Superior temporal gyrus (tissue), 1 donor: ENCODE data around the gene TRDMT1.

Experiments
- DNase-seq: peaks from one replicate; pipeline ENCODE4 v3.0.0-alpha.2; 2016; ENCODE audit errors: extremely low spot score

TRDMT1 gene, protein sequence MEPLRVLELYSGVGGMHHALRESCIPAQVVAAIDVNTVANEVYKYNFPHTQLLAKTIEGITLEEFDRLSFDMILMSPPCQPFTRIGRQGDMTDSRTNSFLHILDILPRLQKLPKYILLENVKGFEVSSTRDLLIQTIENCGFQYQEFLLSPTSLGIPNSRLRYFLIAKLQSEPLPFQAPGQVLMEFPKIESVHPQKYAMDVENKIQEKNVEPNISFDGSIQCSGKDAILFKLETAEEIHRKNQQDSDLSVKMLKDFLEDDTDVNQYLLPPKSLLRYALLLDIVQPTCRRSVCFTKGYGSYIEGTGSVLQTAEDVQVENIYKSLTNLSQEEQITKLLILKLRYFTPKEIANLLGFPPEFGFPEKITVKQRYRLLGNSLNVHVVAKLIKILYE

DNA sequence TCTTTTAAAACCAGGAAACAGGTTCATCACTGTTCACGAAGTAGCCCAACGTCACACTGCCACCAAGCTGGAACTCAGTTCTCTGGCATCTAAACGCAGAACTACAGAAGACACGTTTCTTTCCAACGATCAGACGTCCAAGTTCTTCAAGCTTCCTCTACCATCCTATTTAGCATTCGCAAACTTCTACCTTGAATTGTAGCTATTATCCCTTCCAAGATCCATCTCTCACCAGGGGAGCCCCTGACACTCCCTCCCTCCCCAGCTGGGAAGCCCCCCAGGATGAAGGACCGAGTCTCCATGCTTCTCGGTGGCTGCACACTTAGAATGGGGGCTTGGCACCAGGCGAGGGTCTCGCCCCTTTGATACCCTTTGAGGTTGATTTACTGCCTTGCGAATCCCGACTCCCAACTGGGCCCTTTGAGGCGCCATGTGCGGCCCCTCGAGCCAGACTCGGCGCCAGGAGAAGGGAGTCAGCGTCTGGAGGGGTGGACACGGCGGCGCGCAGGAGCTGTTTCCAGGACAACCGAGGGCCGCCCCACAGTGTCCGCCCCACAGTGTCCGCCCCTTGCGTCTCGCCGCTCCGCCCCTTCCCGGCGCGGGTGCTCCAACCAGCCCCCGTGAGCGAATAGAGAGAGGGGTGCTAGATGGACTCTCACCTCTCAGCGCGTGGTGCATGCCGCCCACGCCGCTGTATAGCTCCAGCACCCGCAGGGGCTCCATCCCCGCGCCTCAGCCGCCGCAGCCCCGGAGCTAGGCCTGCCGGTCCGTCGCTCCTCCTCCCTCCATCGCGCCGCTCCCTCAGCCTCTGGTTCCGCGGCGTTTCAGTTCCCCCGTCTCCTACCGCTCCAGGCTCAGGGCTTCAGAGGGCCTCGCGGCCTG, at the start of gene TRDMT1:
Gene TRDMT1, minus strand, starts transcription at position 761 of the 882 bp plus-strand sequence. Its CDS starts 38 bp downstream, at position 723.
- peak; percentile 85 for DNase-seq

DNA sequence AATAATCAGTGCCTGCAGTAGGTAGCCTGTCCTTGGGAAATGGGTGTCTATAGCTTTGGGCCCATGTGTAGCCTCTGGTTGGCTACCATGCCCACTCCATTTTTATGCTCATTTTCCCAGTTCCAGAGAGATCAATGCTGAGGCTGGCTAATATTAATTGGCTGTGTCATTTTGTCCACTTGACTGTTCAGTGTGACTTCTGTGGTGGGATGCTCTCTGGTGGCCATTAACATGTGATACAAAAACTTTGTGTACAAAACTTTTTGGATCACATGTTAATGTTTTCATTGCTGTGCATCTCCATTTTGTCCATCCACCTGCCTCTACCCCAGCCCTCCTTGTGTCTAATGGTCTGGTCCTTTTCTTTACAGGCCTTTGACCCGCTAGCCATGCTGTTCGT, 49.3 kb upstream of the TRDMT1 start:
- DNase-seq, result no peak

DNA sequence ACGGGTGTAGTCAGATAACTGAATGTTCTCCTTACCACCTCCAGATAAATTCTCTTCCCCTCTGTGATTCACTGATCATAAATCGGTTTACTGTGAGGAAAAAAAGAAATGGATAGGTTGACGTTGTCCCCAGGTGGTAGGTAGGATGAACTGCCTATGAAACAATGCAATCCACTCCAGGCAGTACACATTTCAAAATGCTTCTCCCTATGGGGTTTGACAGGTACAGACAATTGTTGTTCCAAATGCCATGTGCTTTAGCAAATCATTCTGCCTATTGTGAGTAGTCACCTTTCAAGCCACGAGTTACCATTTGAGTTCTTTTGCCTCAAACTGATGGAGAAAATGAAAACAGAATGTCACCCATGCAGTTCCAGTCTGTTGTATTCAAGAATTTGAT, 48.3 kb upstream of the TRDMT1 start:
- no peak for DNase-seq

DNA sequence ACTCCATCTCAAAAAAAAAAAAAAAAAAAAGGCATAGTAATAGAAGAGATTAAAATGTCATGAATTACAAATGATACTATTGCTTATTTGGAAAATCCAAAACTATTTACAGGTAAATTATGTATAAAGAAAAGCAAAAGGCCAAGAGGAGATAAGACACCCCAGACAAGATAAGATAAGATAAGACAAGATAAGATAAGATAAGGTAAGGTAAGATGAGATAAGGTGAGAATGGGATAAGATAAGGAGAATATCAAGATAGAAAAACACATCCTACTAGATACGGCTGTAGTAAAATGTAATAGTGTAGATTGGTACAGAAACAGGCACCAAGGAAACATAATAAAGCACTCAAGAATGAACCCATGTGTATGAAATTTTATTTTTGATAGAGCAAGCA, 47.5 kb upstream of the TRDMT1 start:
- DNase-seq, result no peak

DNA sequence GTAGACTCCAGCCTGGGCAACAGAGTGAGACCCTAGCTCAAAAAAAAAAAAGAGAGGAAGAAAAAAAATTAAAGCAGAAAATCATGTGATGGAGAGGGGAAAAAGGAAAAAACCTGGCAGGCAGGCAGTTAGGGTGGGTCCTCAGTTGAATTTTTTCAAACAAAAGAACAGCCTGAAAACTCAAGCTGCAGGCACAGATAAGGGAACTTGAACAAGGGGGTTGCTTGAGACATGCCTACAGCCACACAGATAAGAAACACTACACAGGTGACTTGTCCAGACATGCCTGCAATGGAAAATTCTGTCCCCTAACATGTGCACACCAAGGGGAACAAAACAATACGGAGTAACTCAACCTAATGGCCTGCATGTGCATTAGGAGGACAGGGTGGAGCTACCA, 45.7 kb upstream of the TRDMT1 start:
- DNase-seq, result no peak

DNA sequence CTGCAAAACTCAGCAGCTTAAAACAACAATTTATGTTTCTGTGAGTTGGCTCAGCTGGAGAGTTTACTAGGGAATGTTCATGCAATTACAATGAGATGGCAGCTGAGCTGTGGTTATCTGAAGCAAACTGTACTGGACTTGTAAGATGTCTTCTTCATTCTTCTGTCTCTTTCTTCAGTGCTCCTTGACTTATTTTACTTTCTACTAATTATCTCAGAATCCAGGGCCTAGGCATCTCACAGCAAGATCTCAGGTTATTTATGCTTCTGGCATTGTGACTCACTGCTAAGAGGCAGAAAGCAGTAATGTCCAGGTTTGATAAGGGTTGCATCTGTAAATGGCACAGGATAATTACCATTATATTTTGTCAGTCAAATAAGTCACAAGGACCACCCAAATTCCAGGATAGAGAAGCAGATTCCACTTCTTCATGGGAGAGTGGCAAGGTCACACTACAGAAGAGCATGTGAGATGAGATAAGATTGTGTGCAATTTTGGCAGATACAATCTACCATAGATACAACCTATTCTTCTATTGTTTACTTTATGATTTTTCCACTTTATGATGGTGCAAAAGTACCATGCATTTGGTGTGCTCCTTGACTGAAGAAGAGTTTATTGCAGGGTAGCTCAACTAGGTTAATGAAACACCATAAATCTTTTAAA, 43.4 kb upstream of the TRDMT1 start:
- no peak for DNase-seq

DNA sequence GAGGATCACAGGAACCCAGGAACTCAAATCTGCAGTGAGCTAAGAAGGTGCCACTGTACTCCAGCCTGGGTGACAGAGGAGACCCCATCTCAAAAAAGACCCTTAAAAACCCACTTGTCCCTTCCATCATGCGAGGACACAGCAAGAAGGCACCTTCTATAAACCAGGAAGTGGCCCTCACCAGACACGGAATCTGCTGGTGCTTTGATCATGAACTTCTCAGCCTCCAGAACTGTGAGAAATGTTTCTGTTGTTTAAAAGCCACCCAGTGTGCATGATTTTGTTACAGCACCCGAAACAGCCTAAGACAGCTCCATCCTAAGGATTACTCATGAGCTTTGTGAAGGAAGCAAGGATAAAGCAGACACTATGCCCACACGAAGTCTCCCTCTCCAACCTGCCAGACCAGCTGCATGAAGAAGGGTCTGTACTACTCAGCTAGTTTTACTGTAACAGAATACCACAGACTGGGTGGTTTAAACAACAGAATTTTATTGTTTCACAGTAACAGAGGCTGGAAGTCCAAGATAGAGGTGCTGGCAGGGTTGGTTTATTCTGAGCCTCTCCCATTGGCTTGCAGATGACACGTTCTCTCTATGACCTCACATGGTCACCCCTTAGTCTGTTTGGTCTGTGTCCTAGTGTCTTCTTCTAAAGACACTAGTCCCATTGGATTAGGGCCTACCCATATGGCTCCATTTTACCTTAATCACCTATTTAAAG, 40.3 kb upstream of the TRDMT1 start:
- no peak for DNase-seq

DNA sequence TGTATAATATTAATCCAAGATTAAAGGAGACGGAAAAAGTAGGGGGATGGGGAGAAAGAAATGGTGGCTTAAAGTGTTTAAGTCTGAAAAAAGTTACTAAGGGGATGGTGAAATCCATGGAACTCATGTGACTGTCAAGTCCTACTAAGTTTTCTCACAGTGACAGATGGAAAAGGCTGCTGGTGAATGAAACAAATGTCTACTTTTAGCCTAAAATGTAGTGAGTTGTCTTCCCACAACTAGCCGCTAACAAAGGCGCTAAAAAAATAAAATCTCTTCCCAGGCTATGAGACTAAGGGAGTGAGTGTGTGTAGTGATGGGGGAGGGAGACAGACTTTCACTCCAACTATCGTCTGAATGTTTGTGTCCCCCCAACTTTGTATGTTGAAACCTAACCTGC, 39.1 kb upstream of the TRDMT1 start:
- peak; percentile 52 for DNase-seq

DNA sequence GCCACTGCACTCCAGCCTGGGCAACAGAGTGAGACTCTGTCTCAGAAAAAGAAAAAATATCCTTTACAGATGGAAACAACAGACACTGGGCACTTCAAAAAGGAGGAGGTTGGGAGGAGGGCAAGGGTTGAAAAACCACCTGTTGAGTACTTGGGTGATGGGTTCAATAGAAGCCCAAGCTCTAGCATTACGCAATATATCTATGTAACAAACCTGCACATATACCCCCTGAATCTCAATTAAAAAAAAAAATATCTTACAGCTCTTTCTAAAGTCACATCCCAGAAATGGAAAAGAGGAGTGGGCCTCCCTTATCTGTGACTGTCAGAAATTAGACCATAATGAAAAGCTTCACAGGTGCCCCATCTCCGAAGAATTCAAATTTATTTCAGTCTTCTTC, 38.6 kb upstream of the TRDMT1 start:
- no peak for DNase-seq

DNA sequence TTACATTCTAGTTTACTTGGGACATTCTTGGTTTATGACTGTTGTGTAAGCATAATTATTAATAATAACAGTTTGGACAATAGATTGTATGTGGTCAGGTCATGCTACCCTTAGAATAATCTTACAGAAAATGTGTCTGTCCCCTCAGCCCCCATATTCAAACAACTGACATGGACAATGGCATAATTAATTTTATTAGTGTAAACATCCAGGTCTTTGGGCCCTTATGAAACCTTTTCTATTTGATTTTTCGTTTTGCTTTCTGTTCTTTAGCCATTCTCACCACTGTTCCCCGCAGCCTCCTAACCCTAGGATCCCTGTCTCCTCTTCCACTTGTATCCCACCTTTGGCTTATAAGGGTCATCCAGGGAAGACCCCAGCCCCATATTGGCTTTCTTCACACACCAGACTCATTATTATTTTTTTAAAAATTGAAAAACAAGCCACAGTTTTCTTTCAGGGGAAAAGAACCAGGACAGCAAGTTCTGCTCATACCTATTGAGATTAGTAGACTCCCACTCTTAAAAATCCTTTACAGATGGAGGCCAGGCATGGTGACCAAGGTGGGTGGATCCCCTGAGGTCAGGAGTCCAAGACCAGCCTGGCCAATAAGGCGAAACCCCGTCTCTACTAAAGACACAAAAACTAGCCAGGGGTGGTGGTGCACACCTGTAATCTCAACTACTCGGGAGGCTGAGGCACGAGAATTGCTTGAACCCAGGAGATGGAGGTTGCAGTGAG, 38.0 kb upstream of the TRDMT1 start:
- no peak for DNase-seq

DNA sequence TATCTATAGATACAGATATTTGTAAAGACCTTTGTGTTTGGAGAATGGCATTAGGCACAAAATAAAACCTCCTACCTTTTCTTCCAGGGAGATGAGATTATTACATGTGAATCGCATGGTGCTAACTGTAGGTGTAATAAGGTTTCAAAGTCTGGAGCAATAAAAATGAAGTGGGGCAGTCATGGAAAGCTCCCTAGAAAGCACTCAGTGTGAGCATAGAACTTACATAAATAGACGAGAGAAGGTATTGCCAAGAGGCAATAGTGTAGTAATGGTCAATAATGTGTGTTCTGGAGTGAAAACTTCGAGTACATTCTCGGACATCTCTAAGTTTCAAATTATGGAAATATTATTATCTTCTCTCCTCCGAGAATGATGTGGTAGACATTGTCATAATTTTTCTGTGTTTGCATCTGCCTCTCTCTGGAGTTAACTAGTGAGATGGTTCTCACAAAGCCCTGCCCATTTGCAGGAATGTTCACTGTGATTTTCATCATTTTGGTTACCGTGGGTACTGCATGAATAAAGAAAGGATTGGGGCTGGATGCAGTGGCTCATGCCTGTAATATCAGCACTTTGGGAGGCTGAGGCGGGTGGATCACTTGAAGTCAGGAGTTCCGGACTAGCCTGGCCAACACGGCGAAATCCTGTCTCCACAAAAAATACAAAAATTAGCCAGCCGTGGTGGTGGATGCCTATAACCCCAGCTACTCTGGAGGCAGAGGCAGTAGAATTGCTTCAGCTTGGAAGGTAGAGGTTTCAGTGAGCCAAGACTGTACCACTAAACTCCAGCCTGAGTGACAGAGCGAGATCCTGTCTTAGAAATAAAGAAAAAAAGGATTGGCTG, 37.2 kb upstream of the TRDMT1 start:
- DNase-seq, result no peak

DNA sequence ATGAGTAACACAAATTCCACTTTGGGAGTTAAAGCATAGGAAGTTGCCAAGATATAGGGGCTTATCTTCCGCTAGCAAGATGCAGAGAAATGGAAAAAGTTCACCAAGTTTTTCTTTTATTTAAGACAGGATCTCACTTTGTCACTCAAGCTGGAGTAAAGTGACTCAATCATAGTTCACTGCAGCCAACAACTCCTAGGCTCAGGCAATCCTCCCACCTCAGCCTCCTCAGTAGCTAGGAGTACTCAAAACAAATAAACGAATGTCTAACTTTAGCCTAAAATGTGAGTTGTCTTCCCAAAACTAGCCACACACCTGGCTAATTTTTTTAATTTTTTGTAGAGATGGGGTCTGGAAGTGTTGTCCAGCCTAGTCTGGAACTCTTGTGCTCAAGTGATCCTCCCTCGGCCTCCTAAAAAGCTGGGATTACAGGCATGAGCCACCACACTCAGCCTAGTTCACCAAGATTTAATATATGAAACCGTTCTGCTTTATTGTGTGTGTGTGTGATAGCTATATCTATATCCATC, 36.5 kb upstream of the TRDMT1 start:
- no peak for DNase-seq

DNA sequence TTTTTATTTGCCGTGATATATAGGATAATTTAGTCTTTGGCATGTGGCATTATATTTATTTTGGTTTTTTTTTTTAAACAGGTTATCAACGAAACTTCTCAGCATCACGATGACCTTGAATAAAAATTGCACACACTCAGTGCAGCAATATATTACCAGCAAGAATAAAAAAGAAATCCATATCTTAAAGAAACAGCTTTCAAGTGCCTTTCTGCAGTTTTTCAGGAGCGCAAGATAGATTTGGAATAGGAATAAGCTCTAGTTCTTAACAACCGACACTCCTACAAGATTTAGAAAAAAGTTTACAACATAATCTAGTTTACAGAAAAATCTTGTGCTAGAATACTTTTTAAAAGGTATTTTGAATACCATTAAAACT, 35.7 kb upstream of the TRDMT1 start:
- no peak for DNase-seq

DNA sequence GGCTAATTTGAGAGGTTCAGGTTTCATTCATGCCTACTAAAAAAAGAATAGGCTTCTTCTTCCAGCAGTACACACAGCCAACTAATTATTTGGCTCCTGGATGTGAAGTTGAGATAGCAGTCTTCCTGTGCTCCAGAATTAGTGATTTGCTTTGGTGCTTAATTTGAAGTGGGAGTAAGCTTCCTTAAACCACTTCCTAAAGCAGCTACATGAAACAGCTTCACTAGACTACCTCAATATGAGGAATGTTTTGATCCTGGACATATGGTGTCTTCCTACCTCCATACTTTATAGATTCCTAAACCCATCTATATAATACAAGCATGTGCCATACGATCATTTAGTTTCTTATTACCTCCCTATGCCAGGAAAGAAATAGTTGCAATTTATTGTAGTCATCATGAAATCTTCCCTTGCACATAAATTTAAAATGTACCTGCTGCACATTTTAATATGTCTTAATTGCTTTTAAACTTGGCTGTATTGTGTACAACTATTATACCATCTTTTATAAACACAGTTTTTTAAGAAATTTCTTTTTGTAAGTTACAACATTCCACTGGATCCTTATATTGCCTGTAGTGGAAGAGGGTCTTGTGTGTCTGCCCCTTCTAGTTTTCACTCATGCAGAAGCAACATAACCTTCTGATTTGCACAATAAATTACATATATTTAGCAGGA, 35.1 kb upstream of the TRDMT1 start:
- no peak for DNase-seq

DNA sequence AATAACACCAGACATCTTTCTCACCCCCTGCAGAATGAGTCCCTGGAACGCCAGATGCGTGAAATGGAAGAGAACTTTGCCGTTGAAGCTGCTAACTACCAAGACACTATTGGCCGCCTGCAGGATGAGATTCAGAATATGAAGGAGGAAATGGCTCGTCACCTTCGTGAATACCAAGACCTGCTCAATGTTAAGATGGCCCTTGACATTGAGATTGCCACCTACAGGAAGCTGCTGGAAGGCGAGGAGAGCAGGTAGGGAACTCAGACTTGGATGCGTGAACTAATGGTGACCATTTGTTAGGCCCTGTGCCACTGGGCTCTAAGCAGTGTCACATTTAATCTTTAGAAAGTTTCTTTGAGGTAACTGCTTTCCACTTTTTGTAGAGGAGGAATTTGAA, 33.7 kb upstream of the TRDMT1 start:
- DNase-seq, result no peak

DNA sequence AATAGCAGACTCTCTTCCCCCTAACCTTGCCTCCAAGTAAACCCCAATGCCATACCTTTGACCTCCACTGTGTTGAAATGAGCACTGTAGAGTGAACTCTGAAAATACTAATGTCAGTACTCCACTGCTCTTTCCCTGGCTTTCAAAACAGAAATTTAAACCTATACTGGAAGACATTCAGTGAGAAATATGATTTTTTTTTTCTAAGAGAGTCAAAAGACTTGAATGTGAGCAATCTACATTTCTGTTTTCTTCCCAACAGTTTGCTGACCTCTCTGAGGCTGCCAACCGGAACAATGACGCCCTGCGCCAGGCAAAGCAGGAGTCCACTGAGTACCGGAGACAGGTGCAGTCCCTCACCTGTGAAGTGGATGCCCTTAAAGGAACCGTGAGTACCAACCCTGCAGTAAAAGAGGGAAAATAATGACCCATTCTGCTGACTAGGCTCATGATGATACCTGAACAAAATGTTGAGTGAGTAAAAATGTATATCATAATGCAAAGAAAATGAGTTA, 33.0 kb upstream of the TRDMT1 start:
- DNase-seq, result no peak

DNA sequence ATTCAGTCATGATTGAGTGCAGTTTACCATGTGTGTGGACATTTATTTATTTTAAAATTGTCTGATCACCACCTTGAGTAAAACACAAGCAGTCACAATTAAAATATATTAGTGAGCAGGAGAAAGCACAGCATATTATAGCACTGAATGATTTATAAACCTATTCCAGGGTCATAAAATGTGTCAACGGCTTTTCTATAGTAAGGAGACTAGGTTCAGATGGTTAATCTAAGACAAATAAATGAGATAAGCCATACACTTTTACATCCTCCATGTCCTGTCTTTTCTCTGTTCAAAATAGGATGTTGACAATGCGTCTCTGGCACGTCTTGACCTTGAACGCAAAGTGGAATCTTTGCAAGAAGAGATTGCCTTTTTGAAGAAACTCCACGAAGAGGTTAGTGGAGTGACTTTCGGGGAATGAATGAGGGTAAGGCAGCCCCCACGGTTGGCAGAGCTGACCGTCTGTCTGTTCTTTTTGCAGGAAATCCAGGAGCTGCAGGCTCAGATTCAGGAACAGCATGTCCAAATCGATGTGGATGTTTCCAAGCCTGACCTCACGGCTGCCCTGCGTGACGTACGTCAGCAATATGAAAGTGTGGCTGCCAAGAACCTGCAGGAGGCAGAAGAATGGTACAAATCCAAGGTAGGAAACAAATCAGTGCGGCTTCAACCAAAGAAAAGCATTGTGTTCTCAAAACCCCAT, 32.0 kb upstream of the TRDMT1 start:
- no peak for DNase-seq

DNA sequence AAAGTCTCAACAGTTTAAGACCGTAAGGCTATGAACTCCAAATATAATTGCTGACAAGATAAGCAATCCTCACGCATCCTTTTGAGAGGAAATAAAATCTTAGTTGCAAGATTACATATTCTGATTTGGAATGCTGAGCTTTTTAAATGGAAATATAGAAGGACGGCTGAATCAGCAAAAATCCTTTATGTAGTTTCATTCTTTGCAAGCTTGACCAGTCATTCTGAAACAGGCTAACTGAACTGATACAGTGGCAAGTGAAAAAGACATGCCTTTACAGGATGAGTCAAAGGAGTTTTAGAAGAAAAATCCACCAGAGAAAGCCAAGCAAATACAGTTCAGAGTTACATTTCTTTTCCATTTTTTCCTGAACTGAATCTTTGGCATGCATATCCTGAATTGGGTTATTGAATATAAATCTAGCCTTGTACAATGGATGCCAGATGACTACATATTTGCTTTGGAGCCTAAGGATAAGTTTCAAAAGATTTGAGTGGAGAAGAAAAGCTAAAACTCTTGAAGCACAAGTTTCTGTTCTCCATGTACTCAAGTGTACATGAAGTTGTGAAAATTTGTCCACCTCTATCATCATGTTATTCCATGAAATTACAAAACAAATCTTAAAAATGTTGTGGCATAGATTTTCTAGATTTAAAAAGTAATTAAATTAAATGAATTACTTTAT, 30.9 kb upstream of the TRDMT1 start:
- DNase-seq, result no peak
